Cardiac muscle cell (in vitro differentiated cells and primary cell): ENCODE results near the gene LRMDA. TPM values are rescaled to one million over a fixed set of nuclear protein-coding genes. Genes with fewer than 3 reads are reported as not detected.
A peak's percentile ranks its signal among the peaks of the same experiment; 100 is the strongest.

Source experiments
- DNase-seq, 2 donors: peaks; one replicate each; pipeline versions ENCODE4 v3.0.0 to v3.0.0-alpha.2; 2010 to 2017; ENCODE audit warnings: low read depth in 1 of 2, low spot score in 1 of 2
- H3K27ac ChIP-seq: fragments of 200-600 bp; sonication (generic); 2 replicates; pipeline ENCODE4 v1.5.1; 2016
- H3K27me3 ChIP-seq: fragments of 200-600 bp; sonication (generic); 2 replicates; pipeline ENCODE4 v1.6.0; 2016; ENCODE audit warnings: control low read depth
- H3K36me3 ChIP-seq: fragments of 200-600 bp; sonication (generic); 2 replicates; pipeline ENCODE4 v1.5.1; 2016; ENCODE audit warnings: control low read depth
- H3K4me1 ChIP-seq: fragments of 200-600 bp; sonication (generic); 2 replicates; pipeline ENCODE4 v1.8.1; 2017; ENCODE audit warnings: low read depth, mild to moderate bottlenecking, mixed run types
- H3K4me3 ChIP-seq: fragments of 200-600 bp; sonication (generic); 2 replicates; pipeline ENCODE4 v1.5.1; 2016; ENCODE audit warnings: mild to moderate bottlenecking
- H3K9me3 ChIP-seq: fragments of 200-600 bp; sonication (generic); 2 replicates; pipeline ENCODE4 v1.5.1; 2017; ENCODE audit warnings: low read depth, mild to moderate bottlenecking, control low read depth
- CTCF ChIP-seq: IDR thresholded peaks from 2 replicates; pipeline ENCODE4 v1.5.1; 2012; ENCODE audit warnings: low read depth, mild to moderate bottlenecking, low read length
- polyA plus RNA-seq: library from polyadenylated mRNA; unstranded; fragments of >200 nt; fragmentation: Nextera tagmentation; extraction: Ambion mirVana; gene quantifications from 2 replicates; pipeline ENCODE4 v1.2.1, GENCODE V29; 2016
- total RNA-seq: library from RNA; depleted of rRNA; stranded (reverse); fragments of >200 nt; gene quantifications from 2 replicates; pipeline ENCODE4 v1.2.3, GENCODE V29; 2016

LRMDA gene
- total and polyA plus RNA-seq, 2 experiments from 2014 or later = 6.2 to 11.7 TPM

GRCh38 chr10:76106611-76107010, 675.2 kb downstream of the LRMDA start:
- Histone ChIP-seq H3K4me3 (no peak overlapping the region), H3K27ac (peak overlapping the region; percentile 2), H3K27me3 (no peaks in the 10 kb centered on the region), H3K36me3 (no peaks in the 10 kb centered on the region), H3K9me3 (no peaks in the 10 kb centered on the region), H3K4me1 (peaks cover 24% of the 10 kb centered on the region)
- DNase-seq = no peak
- TF ChIP-seq CTCF = no peak

DNA sequence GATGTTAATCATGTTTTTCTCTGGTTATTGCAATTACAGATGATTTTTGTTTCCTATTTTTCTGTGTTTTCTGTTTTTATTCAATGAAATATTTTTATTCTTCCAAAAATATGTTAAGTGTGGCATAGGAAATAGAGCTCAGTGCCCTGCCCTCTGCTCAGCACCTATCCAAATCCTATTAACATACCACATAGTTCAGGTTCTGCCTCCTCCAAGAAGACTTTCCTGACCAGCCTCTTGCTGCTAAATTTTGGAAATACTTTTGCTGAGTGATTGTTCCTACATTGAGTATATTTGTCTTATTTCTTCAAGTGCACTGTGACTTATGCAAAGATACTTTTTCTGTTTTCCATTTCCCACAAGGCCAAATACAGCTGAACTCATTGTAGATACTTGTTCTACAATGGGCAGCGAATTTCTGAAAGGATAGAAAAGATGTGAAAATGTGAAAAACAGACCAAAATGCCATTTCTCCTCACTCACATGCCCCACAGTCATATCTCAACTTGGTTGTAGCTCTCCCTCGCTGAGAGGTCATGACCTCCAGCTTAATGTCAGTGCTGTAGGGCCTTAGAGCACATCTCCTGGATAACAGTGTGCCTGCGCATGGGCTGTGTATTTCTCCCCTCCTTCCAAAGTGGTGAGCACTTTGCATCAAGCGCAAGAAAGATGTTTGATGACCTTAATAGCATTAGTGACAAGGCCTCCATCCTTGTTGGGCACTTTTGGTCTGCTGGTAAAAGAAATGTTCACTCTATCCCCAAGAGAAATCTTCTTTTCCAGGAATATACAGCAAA, 677.3 kb downstream of the LRMDA start:
- no peak for DNase-seq
- H3K4me1 ChIP-seq = peaks cover 43% of the 10 kb centered on the region
- no peak overlapping the region for H3K4me3 ChIP-seq
- no peaks in the 10 kb centered on the region for H3K27me3 ChIP-seq
- no peaks in the 10 kb centered on the region for H3K36me3 ChIP-seq
- H3K9me3 ChIP-seq = no peaks in the 10 kb centered on the region
- no peak for TF ChIP-seq CTCF
- H3K27ac ChIP-seq = no peak overlapping the region

GRCh38 chr10:76111404-76111803, 680.0 kb downstream of the LRMDA start:
- Histone ChIP-seq H3K4me3 (peak overlapping the region; percentile 1), H3K27ac (peak overlapping the region; percentile 88), H3K4me1 (peaks cover 70% of the 10 kb centered on the region), H3K9me3 (no peaks in the 10 kb centered on the region), H3K27me3 (no peaks in the 10 kb centered on the region), H3K36me3 (no peaks in the 10 kb centered on the region)
- DNase-seq = no peak
- no peak for TF ChIP-seq CTCF

DNA sequence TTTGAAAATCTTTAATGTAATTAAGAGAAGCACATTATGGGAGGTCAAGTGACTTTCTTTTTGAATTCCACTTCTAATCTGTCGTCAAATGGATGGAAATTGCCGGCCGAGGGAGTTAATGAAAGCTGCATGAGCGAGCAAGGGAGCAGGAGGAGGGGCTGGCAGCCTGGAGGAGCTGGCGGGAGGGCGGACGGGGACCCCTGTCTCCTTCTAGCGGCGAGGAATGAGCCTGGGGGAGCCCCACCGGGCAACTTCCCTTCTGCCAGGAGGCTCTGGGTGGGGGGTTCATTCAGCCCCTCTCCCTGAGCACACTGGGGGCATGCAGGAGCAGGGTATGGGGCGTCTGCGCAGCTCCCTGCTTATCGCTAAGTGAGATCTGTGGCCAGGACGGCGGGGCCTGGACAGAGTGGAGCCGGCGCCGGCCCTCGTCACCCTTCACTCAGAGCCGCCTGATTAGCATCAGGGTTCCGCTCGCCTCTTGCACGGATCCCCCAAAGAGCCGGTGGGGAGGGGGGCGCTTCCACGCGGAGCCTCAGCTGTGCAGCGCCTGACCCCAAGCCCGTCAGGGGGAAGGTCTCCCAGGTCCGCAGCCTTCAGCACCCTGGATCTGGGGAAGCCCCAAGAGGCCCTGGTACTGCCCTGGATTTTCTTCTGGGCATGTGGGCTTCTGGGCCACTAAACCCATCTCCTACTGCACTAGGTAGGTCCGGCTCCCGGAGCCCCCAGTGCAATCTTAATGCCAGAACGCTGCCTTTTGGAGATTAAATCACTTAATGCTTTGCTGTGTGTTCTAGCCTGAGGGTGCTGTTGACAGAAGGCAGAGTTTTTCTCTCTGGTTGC, 680.8 kb downstream of the LRMDA start:
- Histone ChIP-seq H3K36me3 (no peaks in the 10 kb centered on the region), H3K27ac (peak overlapping the region; percentile 88), H3K27me3 (no peaks in the 10 kb centered on the region), H3K4me3 (peak overlapping the region; percentile 1), H3K9me3 (no peaks in the 10 kb centered on the region), H3K4me1 (peaks cover 73% of the 10 kb centered on the region)
- TF ChIP-seq CTCF = no peak
- peak in 1 of 2 donors; percentile 63 for DNase-seq

DNA sequence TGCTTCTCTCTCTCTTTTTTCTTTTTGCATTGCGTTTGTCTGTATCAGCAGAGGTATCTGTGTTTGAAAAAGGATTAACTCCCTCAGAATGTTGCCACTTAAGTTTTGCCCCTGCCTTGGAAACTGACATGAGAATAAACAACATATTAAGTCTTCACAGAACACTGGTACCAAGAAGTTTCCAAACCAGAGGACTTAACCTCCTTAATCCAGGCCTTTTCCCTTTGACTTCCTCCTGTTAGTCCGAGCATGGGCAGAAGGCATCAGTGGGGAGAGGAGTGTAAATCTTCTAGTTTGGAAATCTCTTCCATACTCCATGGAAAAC, 681.4 kb downstream of the LRMDA start:
- TF ChIP-seq CTCF = no peak
- Histone ChIP-seq H3K27ac (peak overlapping the region; percentile 88), H3K4me3 (peak overlapping the region; percentile 1)

More for the DNA sequence above, 681.4 kb downstream of the LRMDA start:
- Histone ChIP-seq H3K9me3 (no peaks in the 10 kb centered on the region), H3K36me3 (no peaks in the 10 kb centered on the region), H3K27me3 (no peaks in the 10 kb centered on the region), H3K4me1 (peaks cover 73% of the 10 kb centered on the region)
- DNase-seq = no peak
